COR-L47 (cell line): ENCODE data around the gene CHPF2.

Source experiments
- DNase-seq: peaks from one replicate; lab custom pipeline; 2025; lab: John Stamatoyannopoulos, UW

CHPF2 gene

GRCh38 chr7:151204383-151205032, 27.8 kb upstream of the CHPF2 start:
- no peak for DNase-seq

- no peak for DNase-seq
These were observed 26.6 kb upstream of the CHPF2 start for GRCh38 chr7:151205730-151206129.

GRCh38 chr7:151206914-151207313, 25.4 kb upstream of the CHPF2 start:
- no peak for DNase-seq

- no peak for DNase-seq
These were observed 25.0 kb upstream of the CHPF2 start for GRCh38 chr7:151207315-151207714.

- no peak for DNase-seq
These were observed 24.5 kb upstream of the CHPF2 start for GRCh38 chr7:151207804-151208203.

- DNase-seq = no peak
These were observed 23.9 kb upstream of the CHPF2 start for GRCh38 chr7:151208253-151208862.

- no peak for DNase-seq
These were observed 22.7 kb upstream of the CHPF2 start for GRCh38 chr7:151209588-151209987.

- DNase-seq = no peak
These were observed 22.0 kb upstream of the CHPF2 start, which contains the start of gene H2BK1 for GRCh38 chr7:151210087-151210854. H2BK1 (minus strand) TSS chr7:151210488; CDS start chr7:151210318, 170 bp downstream.

- DNase-seq = no peak
These were observed 21.0 kb upstream of the CHPF2 start for GRCh38 chr7:151211155-151211772.

- DNase-seq = no peak
These were observed 19.7 kb upstream of the CHPF2 start for GRCh38 chr7:151212626-151213025.

- DNase-seq = no peak
These were observed 18.5 kb upstream of the CHPF2 start for GRCh38 chr7:151213826-151214225.

GRCh38 chr7:151215396-151215795, 16.9 kb upstream of the CHPF2 start:
- no peak for DNase-seq

- no peak for DNase-seq
These were observed 14.1 kb upstream of the CHPF2 start for GRCh38 chr7:151218170-151218569.

- DNase-seq = no peak
These were observed 8.6 kb upstream of the CHPF2 start for GRCh38 chr7:151223728-151224127.

GRCh38 chr7:151225948-151226510, 6.3 kb upstream of the CHPF2 start:
- no peak for DNase-seq

GRCh38 chr7:151226560-151226874, 5.8 kb upstream of the CHPF2 start:
- no peak for DNase-seq

- peak; percentile 98 for DNase-seq
These were observed 5.2 kb upstream of the CHPF2 start, which contains the start of gene ABCF2 for GRCh38 chr7:151226875-151227782. ABCF2 (minus strand) TSS chr7:151227205; CDS start chr7:151226458, 747 bp downstream.

GRCh38 chr7:151228024-151228866, 4.0 kb upstream of the CHPF2 start:
- no peak for DNase-seq

- DNase-seq = no peak
These were observed 3.0 kb upstream of the CHPF2 start for GRCh38 chr7:151229249-151229648.

GRCh38 chr7:151231080-151231479, 1.2 kb upstream of the CHPF2 start:
- no peak for DNase-seq
